Transverse colon (tissue), 3 donors: ENCODE results near the gene CYP19A1.

Experiments
- CTCF ChIP-seq, 5 experiments: fragments of 200-600 bp in 3 of 5; fragments of 450-650 bp in 2 of 5; sonication (generic) in 3 of 5; IDR thresholded peaks; 1 replicate in 2 of 5; 2 replicates in 3 of 5; pipeline ENCODE4 v1.5.1; 2016 to 2017; ENCODE audit warnings: antibody characterized with exemption in 5 of 5, inconsistent platforms in 3 of 5, mild to moderate bottlenecking in 2 of 5, moderate library complexity in 1 of 5
- POLR2A ChIP-seq: fragments of 450-650 bp; IDR thresholded peaks from one replicate; pipeline ENCODE4 v1.6.1; 2016; ENCODE audit warnings: antibody characterized with exemption, mild to moderate bottlenecking, moderate library complexity

GRCh38 chr15:51363383-51363782 lies 25.0 kb upstream of the CYP19A1 start:
- TF ChIP-seq POLR2A (no peak), CTCF (IDR thresholded peaks at IDR 0.05) (no peak)
